Right cardiac atrium (tissue), 5 donors: ENCODE measurements around the gene PALM3. TPM values are rescaled to one million over a fixed set of nuclear protein-coding genes. Genes with fewer than 3 reads are reported as not detected.

Experiments used
- ATAC-seq, 2 donors: fragments of 200-7000 bp; cut with Tn5 transposase; one replicate each; pipeline versions ENCODE4 v1.8.0 to v1.9.1; 2020; ENCODE audit warnings: moderate library complexity in 2 of 2, mild to moderate bottlenecking in 1 of 2
- DNase-seq, 3 donors: peaks; one replicate each; pipeline ENCODE4 v3.0.0-alpha.2; 2020
- H3K27ac ChIP-seq: one replicate; pipeline ENCODE4 v1.5.1; 2013; ENCODE audit warnings: mild to moderate bottlenecking, low read length, control low read depth, moderate library complexity
- H3K27me3 ChIP-seq: one replicate; pipeline ENCODE4 v1.6.1; 2013; ENCODE audit not compliant: control insufficient read depth, insufficient read depth
- H3K4me1 ChIP-seq: one replicate; pipeline ENCODE4 v1.6.1; 2013; ENCODE audit warnings: low read length; ENCODE audit not compliant: control insufficient read depth, insufficient read depth
- H3K4me3 ChIP-seq: one replicate; pipeline ENCODE4 v1.5.1; 2013; ENCODE audit warnings: low read length, control low read depth
- H3K9me3 ChIP-seq: one replicate; pipeline ENCODE4 v1.6.1; 2013; ENCODE audit warnings: low read length; ENCODE audit not compliant: control insufficient read depth
- WGBS: extraction: QIAGEN DNeasy Blood & Tissue Kit; methylation state at CpG from one replicate; pipeline ENCODE4 v1.1.7; 2013; 5-methylcytosine and 5-hydroxymethylcytosine counted together
- intact Hi-C, 4 donors: fragments of 100-400 bp; cut with DNase I; formaldehyde crosslinking; loops; one replicate each; pipeline versions ENCODE4 v1.11.0 to v1.14.0; 2022 to 2023
- polyA plus RNA-seq: library from polyadenylated mRNA; stranded (reverse); fragments of 200-250 nt; gene quantifications from one replicate; pipeline ENCODE4 v1.2.3, GENCODE V29; 2013
- total RNA-seq, 4 donors: library from RNA; stranded (reverse); fragmentation: NEBNext Ultra II Directional; extraction: Animal tissue kit (Norgen Biotek cat#: 25700); gene quantifications; one replicate each; pipeline ENCODE4 v1.2.1, GENCODE V29; 2021
- donor health status: healthy with polysubstance abuse.
- donor health status: DM: no; HTN: yes; CAD: no.
- donor health status: DM: no; HTN: no; CAD: no.
- donor health status: DM: no; HTN: yes; CAD: no; lungs with severe emphysema.
- donor health status: DM: yes; HTN: yes; CAD: no.

Gene PALM3
- total and polyA plus RNA-seq, 5 donors: 0.38 to 0.58 (median 0.45) TPM

GRCh38 chr19:14097532-14098151 lies 35.8 kb upstream of the PALM3 start:
- 79% methylated on average over 21 of the region's 21 CpGs for WGBS
- H3K27ac ChIP-seq: no peak overlapping the region
- no peak overlapping the region for H3K4me3 ChIP-seq
- H3K27me3 ChIP-seq: no peaks in the 10 kb centered on the region
- DNase-seq (no peak), ATAC-seq (no peak)
- no peaks in the 10 kb centered on the region for H3K4me1 ChIP-seq
- no peaks in the 10 kb centered on the region for H3K9me3 ChIP-seq
- intact Hi-C loops: no loop called here

GRCh38 chr19:14096272-14096992 lies 34.6 kb upstream of the PALM3 start:
- 95% methylated on average over 11 of the region's 11 CpGs for WGBS
- intact Hi-C loops: no loop called here
- ATAC-seq: no peak

GRCh38 chr19:14094854-14095253 lies 33.0 kb upstream of the PALM3 start:
- DNase-seq: no peak

More at GRCh38 chr19:14096272-14096992, 34.6 kb upstream of the PALM3 start:
- no peak overlapping the region for H3K4me3 ChIP-seq
- H3K27me3 ChIP-seq: no peaks in the 10 kb centered on the region
- H3K9me3 ChIP-seq: no peaks in the 10 kb centered on the region
- DNase-seq: no peak
- H3K4me1 ChIP-seq: no peaks in the 10 kb centered on the region
- no peak overlapping the region for H3K27ac ChIP-seq

GRCh38 chr19:14093117-14093823 lies 31.4 kb upstream of the PALM3 start:
- DNase-seq: no peak
- no peak overlapping the region for H3K4me3 ChIP-seq
- intact Hi-C loops: no loop called here
- no peaks in the 10 kb centered on the region for H3K4me1 ChIP-seq
- no peaks in the 10 kb centered on the region for H3K27me3 ChIP-seq
- ATAC-seq: no peak
- 96% methylated on average over 9 of the region's 9 CpGs for WGBS
- no peaks in the 10 kb centered on the region for H3K9me3 ChIP-seq
- H3K27ac ChIP-seq: no peak overlapping the region

More at GRCh38 chr19:14094854-14095253, 33.0 kb upstream of the PALM3 start:
- no peaks in the 10 kb centered on the region for H3K4me1 ChIP-seq
- WGBS: 82% methylated on average over 7 of the region's 7 CpGs
- no peak overlapping the region for H3K4me3 ChIP-seq
- no peak for ATAC-seq
- H3K27ac ChIP-seq: no peak overlapping the region
- intact Hi-C loops: no loop called here
- no peaks in the 10 kb centered on the region for H3K27me3 ChIP-seq
- H3K9me3 ChIP-seq: no peaks in the 10 kb centered on the region

- Histone ChIP-seq H3K27ac (peak overlapping the region; percentile 18), H3K27me3 (no peaks in the 10 kb centered on the region), H3K9me3 (no peaks in the 10 kb centered on the region), H3K4me1 (no peaks in the 10 kb centered on the region), H3K4me3 (peak overlapping the region; percentile 97)
- intact Hi-C loops: no loop called here
- DNase-seq: peak in 1 of 3 donors; percentile 80
- ATAC-seq: peak; percentile 2 to 10
- 21% methylated on average over 15 of the region's 15 CpGs for WGBS
Observed at GRCh38 chr19:14091813-14092462, 30.1 kb upstream of the PALM3 start.

- Histone ChIP-seq H3K4me1 (no peaks in the 10 kb centered on the region), H3K27me3 (no peaks in the 10 kb centered on the region), H3K9me3 (no peaks in the 10 kb centered on the region), H3K4me3 (peak overlapping the region; percentile 97), H3K27ac (peak overlapping the region; percentile 96)
- intact Hi-C loops: no loop called here
- WGBS: under 1% methylated on average over 72 of the region's 72 CpGs
- ATAC-seq (peak; percentile 82 to 87), DNase-seq (peak in 2 of 3 donors; percentile 64 to 81)
Observed at GRCh38 chr19:14091081-14091812, 29.4 kb upstream of the PALM3 start.

GRCh38 chr19:14090509-14091080 lies 28.7 kb upstream of the PALM3 start, which contains the start of gene SAMD1:
Gene SAMD1 (minus strand): TSS chr19:14090751.
- intact Hi-C loops: no loop called here
- DNase-seq: peak; percentile 94 to 98 (median 97)

GRCh38 chr19:14089662-14090508 lies 28.0 kb upstream of the PALM3 start:
- under 1% methylated on average over 141 of the region's 142 CpGs for WGBS
- intact Hi-C loops: no loop called here
- Histone ChIP-seq H3K9me3 (no peaks in the 10 kb centered on the region), H3K4me1 (no peaks in the 10 kb centered on the region), H3K4me3 (peak overlapping the region; percentile 97), H3K27me3 (no peaks in the 10 kb centered on the region), H3K27ac (peak overlapping the region; percentile 95)
- DNase-seq: peak; percentile 71 to 86 (median 82)
- ATAC-seq: peak in 1 of 2 donors; percentile 5

More at GRCh38 chr19:14090509-14091080, 28.7 kb upstream of the PALM3 start, which contains the start of gene SAMD1:
- under 1% methylated on average over 50 of the region's 65 CpGs for WGBS
- peak; percentile 62 to 81 for ATAC-seq
- Histone ChIP-seq H3K27ac (peak within 1 kb of the TSS; percentile 96), H3K27me3 (no peaks in the 10 kb centered on the region), H3K9me3 (no peaks in the 10 kb centered on the region), H3K4me3 (peak within 1 kb of the TSS; percentile 97), H3K4me1 (no peaks in the 10 kb centered on the region)

GRCh38 chr19:14089412-14089661 lies 27.5 kb upstream of the PALM3 start:
- 12% methylated on average over 16 of the region's 16 CpGs for WGBS
- no peak for ATAC-seq
- H3K9me3 ChIP-seq: no peaks in the 10 kb centered on the region
- intact Hi-C loops: no loop called here
- no peak for DNase-seq
- H3K27me3 ChIP-seq: no peaks in the 10 kb centered on the region
- no peak overlapping the region for H3K27ac ChIP-seq
- H3K4me1 ChIP-seq: no peaks in the 10 kb centered on the region
- H3K4me3 ChIP-seq: peak overlapping the region; percentile 97
